Right renal pelvis (tissue), 4 donors: Measurements from ENCODE around the gene SERTM2. TPM values are rescaled to one million over a fixed set of nuclear protein-coding genes. Genes with fewer than 3 reads are reported as not detected.
A peak's percentile ranks its signal among the peaks of the same experiment; 100 is the strongest.
"Not testable (repeated sequence)": the region's sequence is repeated elsewhere in the genome, so short reads cannot be mapped to it uniquely, and the experiment has no call there.

Source experiments
- DNase-seq, 4 donors: peaks; one replicate each; pipeline ENCODE4 v3.0.0-alpha.2; 2013; ENCODE audit warnings: low read depth in 4 of 4, low spot score in 3 of 4, missing footprints in 1 of 4
- polyA plus RNA-seq, 4 donors: library from polyadenylated mRNA; unstranded; fragments of 120-200 nt; gene quantifications; one replicate each; pipeline ENCODE4 v1.2.1, GENCODE V29; 2013; ENCODE audit not compliant: insufficient read length in 4 of 4

Gene SERTM2
- polyA plus RNA-seq = under 1 TPM in 2 of 4 donors, not detected in 2; 0.05 to 0.06 TPM

DNA sequence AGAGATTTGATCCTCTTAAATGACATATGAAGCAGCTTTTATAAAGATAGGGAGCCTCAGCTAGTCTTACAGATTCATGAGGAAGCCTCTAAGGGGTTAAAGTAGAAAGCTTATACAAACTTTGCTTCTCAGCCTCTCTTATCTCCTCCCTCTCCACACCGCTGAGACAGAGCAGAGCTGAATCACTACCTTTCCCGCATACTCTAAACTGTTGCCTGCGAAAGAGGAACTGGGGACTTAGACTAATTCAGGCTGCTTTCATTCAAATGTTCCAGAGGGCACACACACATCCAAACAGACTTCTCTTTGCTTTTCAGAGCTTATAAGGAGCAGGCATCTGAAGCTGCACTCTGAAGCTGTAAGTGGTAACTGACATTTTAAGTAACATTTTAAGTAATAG lies at the start of gene SERTM2:
SERTM2 (plus strand) TSS at position 169 of the 400 bp plus-strand sequence. CDS start 7,213 bp downstream, outside the sequence.
- no peak for DNase-seq

DNA sequence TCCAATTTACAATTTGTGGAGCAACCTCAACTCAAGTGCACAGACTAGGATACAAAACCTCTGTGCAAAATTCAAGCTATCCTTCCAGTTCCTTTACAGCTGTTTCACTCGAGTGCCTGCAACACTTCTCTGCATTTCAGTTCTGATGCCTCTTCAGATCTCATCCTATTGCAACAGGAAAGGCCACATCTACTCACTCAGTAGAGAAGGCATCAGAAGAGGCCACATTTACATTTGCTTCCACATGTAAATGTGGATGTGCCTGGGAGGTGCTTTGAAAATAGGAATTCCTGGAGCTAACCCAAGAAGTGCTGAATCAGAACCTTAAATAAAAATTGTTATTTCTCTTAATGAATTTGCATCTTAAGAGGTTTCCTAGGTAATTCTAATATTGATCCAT lies 45.8 kb upstream of the SERTM2 start:
- DNase-seq = no peak

DNA sequence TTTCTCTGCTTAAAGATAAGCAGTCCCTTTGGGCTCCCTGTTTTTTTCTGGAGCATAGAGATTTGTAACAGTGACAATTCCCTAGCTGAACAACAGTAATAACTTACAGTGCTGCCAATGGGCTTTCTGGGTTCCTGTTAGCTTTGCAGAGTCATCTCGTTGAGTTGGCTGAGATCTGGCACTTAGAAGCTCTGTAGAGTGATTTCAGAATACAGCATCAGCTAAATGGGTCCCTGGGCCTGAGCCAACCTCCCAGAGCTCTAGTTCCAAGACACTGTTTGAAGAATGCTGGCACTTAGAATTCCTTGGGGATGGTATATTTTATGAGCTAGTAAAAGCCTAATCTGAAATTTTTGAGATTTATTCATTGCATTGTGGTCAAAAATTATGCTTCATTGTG lies 43.5 kb upstream of the SERTM2 start:
- DNase-seq = no peak

DNA sequence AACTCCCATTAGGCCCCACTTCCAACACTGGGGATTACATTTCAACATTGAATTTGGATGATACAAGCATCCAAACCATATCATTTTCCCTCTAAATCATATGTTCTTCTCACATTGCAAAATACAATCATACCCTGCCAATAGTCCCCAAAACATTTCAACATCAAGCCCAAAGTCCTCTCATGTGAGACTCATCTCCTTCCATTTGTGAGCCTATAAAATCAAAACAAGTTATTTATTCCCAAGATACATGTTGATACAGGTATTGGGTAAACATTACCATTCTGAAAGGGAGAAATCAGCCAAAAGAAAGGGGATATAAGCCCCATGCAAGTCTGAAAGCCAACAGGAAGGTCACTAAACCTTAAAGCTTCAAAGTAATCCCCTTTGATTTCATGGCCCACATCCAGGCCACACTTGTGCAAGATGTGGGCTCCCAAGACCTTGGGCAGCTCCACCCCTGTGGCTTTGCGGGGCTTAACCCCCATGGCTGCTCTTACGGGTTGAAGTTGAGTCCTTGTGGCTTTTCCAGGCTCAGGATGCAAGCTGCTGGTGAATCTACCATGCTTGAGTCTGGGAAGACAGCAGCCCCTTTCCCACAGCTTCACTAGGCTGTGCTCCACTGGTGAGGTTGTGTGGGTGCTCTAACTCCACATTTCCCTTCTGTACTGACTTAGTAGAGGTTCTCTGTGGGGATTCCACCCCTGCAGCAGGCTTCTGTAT lies 40.6 kb upstream of the SERTM2 start:
- DNase-seq = no peak

DNA sequence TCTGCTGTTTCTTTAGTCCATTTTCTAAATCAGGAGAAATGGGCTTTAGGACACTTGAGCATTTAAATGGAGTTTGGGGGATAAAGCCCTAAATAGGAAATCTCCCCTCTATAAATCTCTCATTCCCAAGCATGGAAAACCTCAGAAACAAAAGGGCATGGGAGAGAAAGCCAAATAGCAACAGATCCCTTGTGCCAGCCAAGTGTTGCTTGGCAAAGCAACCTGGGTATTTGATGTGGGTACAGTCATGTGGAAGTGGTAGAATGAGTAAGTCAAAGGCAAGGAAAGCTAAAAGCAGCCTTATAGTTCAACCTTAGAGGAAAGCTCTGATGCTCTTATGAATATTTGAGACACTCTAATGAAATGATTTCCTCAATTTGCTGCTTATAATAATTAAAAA lies 29.5 kb upstream of the SERTM2 start:
- DNase-seq = no peak

DNA sequence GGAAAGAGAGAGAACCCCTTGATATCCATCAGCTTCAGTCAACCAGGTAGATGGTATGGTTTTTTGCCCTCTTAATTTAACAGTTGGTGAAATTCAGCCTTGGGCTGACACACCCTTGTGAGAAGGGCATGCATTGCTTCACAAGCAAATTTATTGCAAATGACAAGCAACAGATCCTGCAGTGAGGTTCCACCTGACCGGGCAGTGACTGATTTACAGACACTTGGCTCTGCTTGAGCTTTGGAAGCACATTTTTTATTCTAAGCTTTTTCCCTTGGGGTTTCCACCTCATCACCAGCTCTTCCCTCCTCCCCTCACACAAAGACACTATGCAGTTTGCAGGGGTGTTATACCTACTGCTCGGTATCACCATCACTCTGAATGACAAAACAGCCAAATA lies 28.3 kb upstream of the SERTM2 start:
- DNase-seq = peak; percentile 8 to 50 (median 32)

DNA sequence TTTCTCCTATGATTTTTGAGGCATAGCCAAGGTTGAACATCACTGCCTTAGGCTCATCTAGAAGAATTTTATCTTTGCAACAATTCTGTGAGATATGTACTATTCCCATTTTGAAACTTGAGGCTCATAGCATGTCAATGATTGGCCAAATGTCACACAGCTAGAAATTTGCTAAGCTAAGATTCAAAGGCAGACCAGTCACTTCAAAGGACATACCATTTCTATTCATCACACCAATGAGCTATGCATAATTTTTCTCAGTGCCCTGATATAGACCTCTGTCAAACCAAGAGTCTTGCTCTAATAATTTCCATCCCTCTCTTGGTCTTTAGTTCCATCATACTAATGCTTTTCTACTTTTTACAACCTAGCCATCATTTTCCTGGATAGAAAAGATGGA lies 27.6 kb upstream of the SERTM2 start:
- DNase-seq = no peak

DNA sequence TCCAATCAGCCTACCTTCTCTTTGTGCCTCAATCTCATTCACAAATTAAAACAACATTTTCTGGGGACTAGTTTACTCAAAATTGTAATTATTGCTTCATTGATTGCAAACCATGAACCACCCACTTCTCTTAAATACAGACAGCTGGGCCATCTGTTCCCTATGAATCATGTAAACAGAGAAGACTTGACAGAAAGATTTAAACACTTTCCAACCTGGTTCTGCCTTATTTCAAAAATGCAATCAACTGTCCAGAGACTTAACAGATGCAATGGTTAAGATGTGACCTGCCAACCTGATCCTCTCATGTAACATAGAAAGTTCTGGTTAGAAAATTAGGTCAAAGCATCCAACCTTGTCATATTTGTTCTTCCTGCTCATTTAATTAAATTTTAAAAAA lies 20.8 kb upstream of the SERTM2 start:
- DNase-seq = no peak

DNA sequence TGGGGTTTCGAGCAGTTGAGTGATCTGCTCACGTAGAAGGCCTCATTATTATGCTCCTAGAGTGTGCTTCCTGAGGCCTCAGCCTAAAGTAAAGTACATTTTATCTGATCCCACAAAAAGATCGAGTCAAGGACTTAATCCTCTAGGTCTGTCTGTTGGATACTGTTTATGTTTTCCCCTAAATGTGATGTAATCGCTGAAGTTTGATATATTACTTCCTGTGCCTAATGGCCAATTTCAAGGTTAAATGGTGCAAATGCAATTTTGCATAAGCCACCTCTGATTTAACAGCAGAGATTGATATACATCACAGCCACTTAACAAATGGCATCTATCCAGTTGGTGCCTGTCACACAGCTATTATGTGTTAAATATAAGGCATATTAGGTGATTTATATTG lies 19.4 kb upstream of the SERTM2 start:
- no peak for DNase-seq

DNA sequence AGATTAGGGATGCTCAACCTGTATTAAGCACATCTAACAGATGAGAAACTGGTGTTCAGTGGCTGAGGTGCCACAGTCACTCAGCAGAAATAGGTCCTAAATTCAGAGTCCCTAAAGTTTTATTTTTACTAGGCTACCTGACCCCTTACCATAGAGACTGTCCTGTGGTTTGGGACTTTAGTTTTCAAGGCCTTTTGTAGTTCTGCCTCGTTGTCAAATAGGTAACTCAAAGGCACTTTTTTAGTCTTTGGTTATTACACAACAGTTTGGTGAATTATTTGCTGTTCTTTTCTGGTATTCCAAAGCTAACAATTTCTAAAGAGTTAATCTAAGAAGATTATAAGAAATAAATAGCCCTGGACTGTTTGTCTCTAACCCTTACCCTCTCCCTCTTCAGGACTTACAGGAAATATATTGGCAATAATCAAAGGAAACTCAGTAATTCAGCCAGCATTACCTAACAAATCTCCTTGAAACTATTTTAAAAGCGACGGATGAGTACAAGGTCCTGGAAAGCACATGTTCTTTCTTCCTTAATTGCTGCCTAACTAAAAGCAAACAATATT lies 12.8 kb upstream of the SERTM2 start:
- no peak for DNase-seq

DNA sequence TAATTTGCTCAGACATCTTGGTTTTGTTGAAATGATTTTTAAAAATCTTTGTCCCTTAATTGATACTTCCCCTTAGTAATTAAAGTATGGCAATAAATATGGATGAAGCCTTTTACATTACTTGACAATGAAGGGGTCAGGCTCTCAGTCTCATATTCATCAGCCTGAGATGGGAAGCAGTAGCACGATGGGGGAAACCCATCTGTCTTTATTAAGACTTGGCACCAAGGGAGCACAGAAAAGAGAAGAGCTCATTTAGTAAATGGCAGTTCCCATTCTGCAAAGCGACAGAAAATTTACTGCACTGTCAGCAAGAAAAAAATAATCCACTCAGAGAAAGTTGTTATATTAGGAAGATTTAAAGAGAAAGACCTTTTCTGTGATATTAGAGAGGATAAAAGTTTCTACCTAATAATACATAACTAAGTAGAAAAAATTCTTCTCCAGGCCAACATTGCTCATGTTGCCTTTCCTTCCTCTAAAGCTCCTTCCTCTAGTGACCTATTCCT lies 7.9 kb upstream of the SERTM2 start:
- no peak for DNase-seq

DNA sequence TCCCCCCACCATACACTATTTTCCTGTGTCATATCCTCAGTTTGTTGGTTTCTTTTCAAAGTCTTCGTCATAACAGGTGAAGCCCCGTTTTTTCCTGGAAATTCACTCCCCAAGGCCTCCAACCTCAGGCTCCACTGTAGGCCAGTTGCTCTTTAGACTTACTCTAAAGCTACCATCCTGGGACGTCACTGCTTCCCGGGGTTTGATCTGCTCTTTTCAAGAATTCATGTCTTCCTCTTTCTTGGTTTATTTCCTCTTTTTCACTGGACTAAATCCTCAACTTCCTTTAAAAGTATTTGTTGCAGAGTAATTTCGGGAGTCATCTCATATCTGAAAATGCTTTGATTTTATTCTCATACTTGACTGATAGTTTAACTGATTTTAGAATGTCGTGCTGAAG lies 6.5 kb upstream of the SERTM2 start:
- no peak for DNase-seq

DNA sequence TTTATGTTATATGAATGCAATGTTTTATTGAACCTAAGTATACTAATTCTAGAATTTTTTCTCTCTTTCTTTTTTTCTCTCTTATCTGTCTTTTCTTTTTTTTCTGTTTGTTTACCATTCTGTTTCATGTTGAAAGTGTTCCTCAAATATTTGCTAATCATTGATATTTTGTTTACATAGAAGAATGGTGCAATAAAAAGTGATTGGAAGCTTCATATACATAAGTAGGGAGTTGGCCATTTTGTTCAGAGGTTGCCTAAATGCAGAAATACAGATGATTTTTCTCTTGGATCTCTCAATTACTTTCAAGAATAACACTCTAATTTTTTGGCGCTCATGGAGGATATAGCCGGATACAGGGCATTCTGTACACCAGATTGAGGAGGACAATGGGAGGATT lies 5.7 kb upstream of the SERTM2 start:
- no peak for DNase-seq

DNA sequence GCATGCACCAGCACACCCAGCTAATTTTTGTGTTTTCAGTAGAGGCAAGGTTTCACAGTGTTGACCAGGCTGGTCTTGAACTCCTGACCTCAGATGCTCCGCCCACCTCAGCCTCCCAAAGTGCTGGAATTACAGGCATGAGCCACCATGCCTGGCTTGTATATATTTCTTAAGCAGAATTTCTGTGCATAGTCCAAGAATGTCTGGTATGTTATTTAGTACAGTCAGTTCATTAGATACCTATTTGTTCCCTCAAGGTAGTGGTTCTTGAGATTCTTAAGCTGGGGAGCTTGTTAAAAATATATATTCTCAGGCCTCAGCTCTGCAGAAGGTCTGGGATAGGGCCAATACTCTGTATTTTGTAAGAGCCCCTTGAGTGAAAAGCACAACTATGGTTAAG lies 4.6 kb upstream of the SERTM2 start:
- no peak for DNase-seq

DNA sequence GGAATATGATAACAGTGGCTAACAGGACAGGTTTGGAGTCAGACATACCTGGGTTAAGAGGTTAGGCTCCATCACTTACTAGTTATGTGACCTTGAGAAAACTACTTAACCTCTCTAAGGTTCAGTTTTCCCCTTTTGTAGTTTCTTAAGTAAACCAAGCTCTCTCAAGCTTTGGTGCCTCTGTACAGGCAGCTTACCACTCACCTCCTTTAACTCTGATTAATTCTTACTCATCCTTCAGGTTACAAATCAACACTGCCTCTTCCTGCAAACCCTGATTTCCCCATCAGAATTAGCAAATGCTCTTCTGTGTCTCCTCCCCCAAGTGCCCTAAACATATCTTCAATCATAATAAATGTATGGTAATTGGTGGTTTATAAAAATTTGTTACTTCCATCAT lies 3.5 kb upstream of the SERTM2 start:
- DNase-seq = no peak

DNA sequence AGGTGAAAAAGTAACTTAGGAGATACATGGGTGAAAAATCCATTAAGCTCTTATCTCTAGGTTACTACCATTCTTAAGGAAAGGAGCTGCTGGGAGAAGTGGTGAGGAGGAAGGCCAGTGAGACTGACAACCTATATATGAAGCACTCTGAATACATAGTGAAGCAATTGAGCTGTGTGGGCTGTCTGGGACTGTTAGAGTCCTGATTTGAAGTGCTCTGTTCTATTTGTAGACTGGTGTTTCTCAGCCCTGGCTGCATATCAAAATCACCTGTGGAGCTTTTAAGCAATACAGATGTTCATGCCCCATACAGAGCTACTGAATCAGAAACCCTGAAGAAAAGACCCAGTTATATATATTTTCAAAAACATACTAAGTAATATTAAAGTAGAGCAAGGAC lies 3.9 kb downstream of the SERTM2 start:
- DNase-seq = no peak

DNA sequence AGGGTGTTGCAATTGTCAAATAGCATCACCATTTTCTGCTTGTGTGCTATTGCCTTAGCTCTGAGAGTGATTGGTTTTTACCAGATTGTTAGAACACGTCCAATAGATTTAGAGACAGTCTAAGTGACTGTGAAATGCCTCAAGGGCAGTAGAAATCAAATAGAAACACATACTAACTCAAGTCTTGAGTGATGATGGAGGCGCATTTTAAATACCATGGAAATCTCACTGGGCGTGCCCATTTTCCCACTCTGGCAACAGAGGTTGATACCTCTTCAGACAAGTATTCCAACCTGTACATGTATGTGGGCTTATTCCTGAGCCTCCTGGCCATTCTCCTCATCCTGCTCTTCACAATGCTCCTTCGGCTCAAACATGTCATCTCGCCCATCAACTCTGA lies 7.2 kb downstream of the SERTM2 start:
- no peak for DNase-seq

DNA sequence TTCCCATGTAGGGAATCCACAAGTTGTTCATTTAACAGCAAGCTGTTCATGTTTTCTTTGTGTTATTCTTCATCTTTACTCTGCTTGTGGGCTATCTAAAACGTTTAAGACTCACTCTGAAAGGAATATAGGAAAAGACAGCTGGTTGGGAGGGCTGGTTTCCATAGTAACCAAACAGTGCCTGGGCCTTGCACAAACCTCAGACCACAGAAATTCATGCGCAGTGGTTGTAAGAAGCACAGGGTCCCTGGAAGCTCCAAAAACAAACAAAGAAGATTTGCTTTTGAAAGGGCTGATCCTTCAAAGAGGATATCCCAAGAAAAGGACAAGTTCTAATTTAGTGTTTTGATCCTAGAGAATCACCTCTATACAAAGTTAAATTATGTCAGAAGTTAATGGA lies 7.8 kb downstream of the SERTM2 start:
- peak; percentile 12 to 22 (median 18) for DNase-seq

DNA sequence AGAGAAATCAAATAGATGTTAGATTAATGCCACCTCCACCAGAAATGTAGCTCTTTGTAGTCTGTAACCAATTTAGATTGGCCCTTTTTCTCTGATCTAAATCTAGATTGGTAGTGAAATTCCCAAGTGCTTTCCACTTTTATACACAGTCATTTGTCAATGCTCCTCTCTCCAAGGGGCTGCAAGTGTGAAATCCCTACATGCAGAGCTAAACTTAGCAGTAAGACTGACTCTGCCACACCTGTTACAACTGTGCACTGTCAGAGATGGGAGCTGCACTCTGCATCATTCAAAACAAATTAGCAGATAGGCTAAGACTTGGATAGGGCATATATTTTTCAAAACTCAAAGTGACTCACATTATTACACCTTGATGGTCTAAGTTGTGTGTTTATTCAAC lies 9.1 kb downstream of the SERTM2 start:
- no peak for DNase-seq

DNA sequence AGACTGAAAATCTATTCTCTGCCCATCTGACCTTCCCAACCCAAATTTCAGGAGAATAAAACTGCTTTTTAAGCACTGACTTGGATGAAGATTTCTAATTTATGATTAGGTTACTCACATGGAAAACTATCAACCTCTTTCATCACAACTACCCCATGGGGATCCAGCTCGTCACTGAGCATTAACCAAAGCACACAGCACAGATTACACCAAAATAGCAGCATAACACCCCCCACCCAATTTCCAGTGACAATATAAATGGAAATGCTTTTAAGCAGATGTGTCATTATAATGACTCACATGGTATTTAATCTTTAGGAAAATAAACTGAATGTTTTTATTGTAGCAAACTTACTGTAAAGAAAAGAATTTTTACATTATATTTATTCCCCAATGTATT lies 9.7 kb downstream of the SERTM2 start:
- no peak for DNase-seq

DNA sequence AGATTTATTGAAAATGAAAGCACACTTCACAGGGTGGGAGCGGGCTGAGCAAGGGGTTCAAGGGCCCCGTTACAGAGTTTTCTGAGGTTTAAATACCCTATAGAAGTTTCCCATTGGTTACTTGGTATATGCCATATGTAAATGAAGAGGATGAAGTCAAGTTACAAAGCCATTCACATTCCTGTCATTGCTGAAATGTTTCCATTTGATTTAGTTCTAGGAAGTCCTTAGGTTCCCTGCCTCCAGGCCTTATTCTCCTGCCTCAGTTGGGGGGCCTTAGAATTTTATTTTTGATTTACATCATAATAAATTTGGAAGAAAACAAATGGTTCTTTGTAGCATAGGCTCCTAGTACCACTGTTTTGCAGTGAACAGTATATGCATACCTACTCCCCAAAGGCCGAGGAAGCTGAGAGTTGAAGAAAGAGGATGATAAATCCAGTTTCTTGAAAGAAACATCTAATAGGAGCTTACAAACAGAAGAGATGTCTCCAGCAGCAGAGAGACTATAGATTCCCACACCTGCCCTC lies 31.8 kb downstream of the SERTM2 start:
- no peak for DNase-seq

DNA sequence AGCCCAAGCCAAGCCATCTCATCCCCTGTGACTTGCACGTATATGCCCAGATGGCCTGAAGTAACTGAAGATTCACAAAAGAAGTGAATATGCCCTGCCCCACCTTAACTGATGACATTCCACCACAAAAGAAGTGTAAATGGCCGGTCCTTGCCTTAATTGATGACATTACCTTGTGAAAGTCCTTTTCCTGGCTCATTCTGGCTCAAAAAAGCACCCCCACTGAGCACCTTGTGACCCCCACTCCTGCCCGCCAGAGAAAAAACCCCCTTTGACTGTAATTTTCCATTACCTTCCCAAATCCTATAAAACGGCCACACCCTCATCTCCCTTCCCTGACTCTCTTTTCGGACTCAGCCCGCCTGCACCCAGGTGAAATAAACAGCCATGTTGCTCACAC lies 37.8 kb downstream of the SERTM2 start:
- not testable (repeated sequence) for DNase-seq
